A549 (cell line): ENCODE measurements around the gene ZNF804A.

Source experiments
- CHD4 ChIP-seq: fragments of 200-600 bp; sonication (generic); IDR thresholded peaks from 2 replicates; pipeline ENCODE4 v1.6.1; 2016; ENCODE audit warnings: antibody characterized with exemption, mild to moderate bottlenecking, borderline replicate concordance
- EP300 ChIP-seq, 2 experiments: fragments of >200 bp; sonication (Bioruptor Twin); formaldehyde crosslinking; IDR thresholded peaks; 2 replicates in 1 of 2; 3 replicates in 1 of 2; pipeline ENCODE4 v1.6.1; 2016 to 2017
- RAD21 ChIP-seq, 2 experiments: fragments of >200 bp in 1 of 2; sonication (Bioruptor Twin) in 1 of 2; formaldehyde crosslinking in 1 of 2; IDR thresholded peaks in 1 of 2; conservative IDR thresholded peaks in 1 of 2; 2 replicates in 1 of 2; 3 replicates in 1 of 2; pipeline ENCODE4 v1.6.1; 2012 to 2018; ENCODE audit warnings: inconsistent platforms in 1 of 2
- SMC3 ChIP-seq: fragments of >200 bp; sonication (Bioruptor Twin); formaldehyde crosslinking; IDR thresholded peaks from 3 replicates; pipeline ENCODE4 v1.6.1; 2018; ENCODE audit warnings: inconsistent platforms
- TP53 ChIP-seq: fragments of 250-450 bp; sonication (Bioruptor Pico); IDR thresholded peaks from 2 replicates; pipeline ENCODE4 v1.5.0; 2021; ENCODE audit warnings: mild to moderate bottlenecking, moderate library complexity
- TF ChIP-seq, protein P1 (sequence below): fragments of >200 bp; sonication (Bioruptor Twin); formaldehyde crosslinking; IDR thresholded peaks from 3 replicates; pipeline ENCODE4 v1.5.1; 2016
- TF ChIP-seq, protein P2 (sequence below): fragments of 250-450 bp; sonication (Bioruptor Pico); IDR thresholded peaks from 2 replicates; pipeline ENCODE4 v1.5.0; 2021; ENCODE audit warnings: mild to moderate bottlenecking, moderate library complexity, borderline replicate concordance

DNA sequence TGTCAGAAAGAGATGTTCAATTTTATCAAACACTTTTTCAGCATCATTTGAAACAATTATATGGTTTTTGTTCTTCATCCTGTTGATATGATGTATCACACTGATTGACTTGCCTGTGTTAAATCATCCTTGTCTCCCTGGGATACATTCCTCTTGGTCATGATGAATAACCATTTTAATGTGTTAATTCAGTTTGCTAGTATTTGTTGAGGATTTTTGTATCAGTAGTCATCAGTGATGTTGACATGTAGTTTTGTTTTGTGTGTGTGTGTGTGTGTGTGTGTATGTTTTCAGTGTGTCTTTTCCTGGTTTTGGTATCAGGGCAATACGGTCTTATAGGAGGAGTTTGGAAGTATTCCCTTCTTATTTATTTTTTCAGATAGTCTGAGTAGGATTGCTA, 325.4 kb downstream of the ZNF804A start:
- TF ChIP-seq, protein P1, sequence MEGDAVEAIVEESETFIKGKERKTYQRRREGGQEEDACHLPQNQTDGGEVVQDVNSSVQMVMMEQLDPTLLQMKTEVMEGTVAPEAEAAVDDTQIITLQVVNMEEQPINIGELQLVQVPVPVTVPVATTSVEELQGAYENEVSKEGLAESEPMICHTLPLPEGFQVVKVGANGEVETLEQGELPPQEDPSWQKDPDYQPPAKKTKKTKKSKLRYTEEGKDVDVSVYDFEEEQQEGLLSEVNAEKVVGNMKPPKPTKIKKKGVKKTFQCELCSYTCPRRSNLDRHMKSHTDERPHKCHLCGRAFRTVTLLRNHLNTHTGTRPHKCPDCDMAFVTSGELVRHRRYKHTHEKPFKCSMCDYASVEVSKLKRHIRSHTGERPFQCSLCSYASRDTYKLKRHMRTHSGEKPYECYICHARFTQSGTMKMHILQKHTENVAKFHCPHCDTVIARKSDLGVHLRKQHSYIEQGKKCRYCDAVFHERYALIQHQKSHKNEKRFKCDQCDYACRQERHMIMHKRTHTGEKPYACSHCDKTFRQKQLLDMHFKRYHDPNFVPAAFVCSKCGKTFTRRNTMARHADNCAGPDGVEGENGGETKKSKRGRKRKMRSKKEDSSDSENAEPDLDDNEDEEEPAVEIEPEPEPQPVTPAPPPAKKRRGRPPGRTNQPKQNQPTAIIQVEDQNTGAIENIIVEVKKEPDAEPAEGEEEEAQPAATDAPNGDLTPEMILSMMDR: no peak
- TF ChIP-seq SMC3 (no peak), EP300 (IDR thresholded peaks at IDR 0.05) (no peak), CHD4 (no peak), TP53 (no peak), RAD21 (conservative IDR thresholded peaks at IDR 0.05 in 1 of 2, IDR thresholded peaks at IDR 0.05 in 1 of 2) (no peak)
- TF ChIP-seq, protein P2, sequence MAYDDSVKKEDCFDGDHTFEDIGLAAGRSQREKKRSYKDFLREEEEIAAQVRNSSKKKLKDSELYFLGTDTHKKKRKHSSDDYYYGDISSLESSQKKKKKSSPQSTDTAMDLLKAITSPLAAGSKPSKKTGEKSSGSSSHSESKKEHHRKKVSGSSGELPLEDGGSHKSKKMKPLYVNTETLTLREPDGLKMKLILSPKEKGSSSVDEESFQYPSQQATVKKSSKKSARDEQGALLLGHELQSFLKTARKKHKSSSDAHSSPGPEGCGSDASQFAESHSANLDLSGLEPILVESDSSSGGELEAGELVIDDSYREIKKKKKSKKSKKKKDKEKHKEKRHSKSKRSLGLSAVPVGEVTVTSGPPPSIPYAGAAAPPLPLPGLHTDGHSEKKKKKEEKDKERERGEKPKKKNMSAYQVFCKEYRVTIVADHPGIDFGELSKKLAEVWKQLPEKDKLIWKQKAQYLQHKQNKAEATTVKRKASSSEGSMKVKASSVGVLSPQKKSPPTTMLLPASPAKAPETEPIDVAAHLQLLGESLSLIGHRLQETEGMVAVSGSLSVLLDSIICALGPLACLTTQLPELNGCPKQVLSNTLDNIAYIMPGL: no peak
